Adrenal gland (tissue), 5 donors: ENCODE data around the gene DCHS1.

Experiments used
- CTCF ChIP-seq, 6 experiments: fragments of 450-650 bp in 4 of 6; fragments of 200-600 bp in 2 of 6; sonication (generic) in 1 of 6; IDR thresholded peaks; 1 replicate in 5 of 6; 2 replicates in 1 of 6; pipeline versions ENCODE4 v1.5.1 to v1.8.0; 2016 to 2021; ENCODE audit warnings: antibody characterized with exemption in 6 of 6, mild to moderate bottlenecking in 2 of 6, moderate library complexity in 1 of 6
- POLR2A ChIP-seq, 2 donors: fragments of 450-650 bp; IDR thresholded peaks; one replicate each; pipeline ENCODE4 v1.6.1; 2017; ENCODE audit warnings: antibody characterized with exemption in 2 of 2, mild to moderate bottlenecking in 2 of 2, moderate library complexity in 1 of 2
- donor health status: DM: no; HTN: no; CAD: no.

DNA sequence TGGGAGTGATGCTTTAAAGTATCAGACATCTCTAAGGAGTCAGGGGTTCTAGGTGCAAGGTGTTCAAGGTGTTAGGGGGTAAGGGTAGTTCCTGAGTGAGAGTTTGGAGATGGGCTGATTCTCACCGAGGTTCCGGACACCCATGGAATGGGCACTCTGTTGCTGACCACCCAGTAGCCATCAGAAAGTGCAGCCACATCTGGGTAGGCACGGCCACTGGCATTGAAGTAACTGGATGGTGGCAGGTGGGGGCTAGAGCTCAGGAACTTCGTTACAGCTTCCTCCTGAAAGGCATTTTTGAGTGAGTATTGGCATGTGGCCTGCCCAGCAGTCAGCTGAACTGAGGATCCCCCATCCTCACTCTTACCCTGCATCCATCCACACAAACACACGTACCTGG lies 40.6 kb downstream of the DCHS1 start:
- no peak for TF ChIP-seq CTCF (IDR thresholded peaks at IDR 0.05)
- TF ChIP-seq POLR2A (IDR thresholded peaks at IDR 0.05): no peak
